Adrenal gland (tissue), 5 donors: ENCODE results near the gene FCHO2.

Source experiments
- CTCF ChIP-seq, 6 experiments: fragments of 450-650 bp in 4 of 6; fragments of 200-600 bp in 2 of 6; sonication (generic) in 1 of 6; IDR thresholded peaks; 1 replicate in 5 of 6; 2 replicates in 1 of 6; pipeline versions ENCODE4 v1.5.1 to v1.8.0; 2016 to 2021; ENCODE audit warnings: antibody characterized with exemption in 6 of 6, mild to moderate bottlenecking in 2 of 6, moderate library complexity in 1 of 6
- POLR2A ChIP-seq, 2 donors: fragments of 450-650 bp; IDR thresholded peaks; one replicate each; pipeline ENCODE4 v1.6.1; 2017; ENCODE audit warnings: antibody characterized with exemption in 2 of 2, mild to moderate bottlenecking in 2 of 2, moderate library complexity in 1 of 2
- donor health status: DM: no; HTN: no; CAD: no.

- TF ChIP-seq CTCF (IDR thresholded peaks at IDR 0.05), result no peak
- TF ChIP-seq POLR2A (IDR thresholded peaks at IDR 0.05), result no peak
Measured at GRCh38 chr5:72906806-72907205, 49.0 kb upstream of the FCHO2 start.
